HG03159 (cell line): ENCODE data around the gene BICD1.

ENCODE experiments used
- ATAC-seq: cut with Tn5 transposase; IDR thresholded peaks from one replicate; pipeline ENCODE4 v1.9.1; 2021; ENCODE audit warnings: mild to moderate bottlenecking, moderate library complexity; ENCODE audit not compliant: unreplicated experiment

The BICD1 gene

DNA sequence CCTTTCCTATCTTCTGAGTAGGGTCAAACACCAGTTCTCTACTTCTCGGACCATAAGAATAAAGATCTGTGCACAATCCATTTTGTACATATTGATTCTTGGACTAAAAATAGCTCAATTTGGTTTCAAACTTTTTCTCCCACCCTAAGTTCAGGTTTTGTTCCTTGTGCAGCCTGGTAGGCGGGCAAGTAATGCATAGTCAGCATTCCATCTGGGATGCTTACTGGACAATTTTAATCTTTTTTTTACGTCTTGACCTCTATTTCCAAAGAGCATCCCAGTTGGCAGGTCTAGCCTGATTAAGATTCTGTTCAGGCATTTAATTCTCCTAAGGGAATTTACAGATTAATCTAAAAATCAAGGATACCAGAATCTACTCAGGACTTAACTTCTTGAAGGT, 126.9 kb downstream of the BICD1 start:
- ATAC-seq, result no peak

- no peak for ATAC-seq
Measured at GRCh38 chr12:32235251-32235650, 128.6 kb downstream of the BICD1 start.

- ATAC-seq, result no peak
Measured at GRCh38 chr12:32240162-32240561, 133.5 kb downstream of the BICD1 start.

- no peak for ATAC-seq
Measured at GRCh38 chr12:32240831-32241230, 134.2 kb downstream of the BICD1 start.

DNA sequence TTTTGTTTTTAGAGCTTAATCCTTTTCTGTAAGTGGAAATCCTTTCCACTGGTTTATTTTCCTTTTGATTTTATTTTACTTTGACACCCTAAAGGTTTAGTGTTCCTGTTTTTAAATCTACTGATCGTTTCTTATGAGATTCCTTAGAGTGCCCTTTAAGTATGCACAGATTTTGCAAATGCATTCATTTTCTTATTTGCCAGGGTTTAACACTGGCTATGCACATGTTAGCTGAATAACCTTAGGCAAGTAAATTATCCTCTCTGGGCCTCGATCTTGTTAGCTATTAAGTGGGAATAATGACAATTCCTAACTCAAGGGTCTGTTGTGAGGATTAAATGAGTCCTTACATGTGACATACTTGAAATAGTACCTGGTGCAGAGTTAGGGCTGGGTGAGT, 136.0 kb downstream of the BICD1 start:
- no peak for ATAC-seq

- ATAC-seq, result no peak
Measured at GRCh38 chr12:32248441-32249140, 141.9 kb downstream of the BICD1 start.

DNA sequence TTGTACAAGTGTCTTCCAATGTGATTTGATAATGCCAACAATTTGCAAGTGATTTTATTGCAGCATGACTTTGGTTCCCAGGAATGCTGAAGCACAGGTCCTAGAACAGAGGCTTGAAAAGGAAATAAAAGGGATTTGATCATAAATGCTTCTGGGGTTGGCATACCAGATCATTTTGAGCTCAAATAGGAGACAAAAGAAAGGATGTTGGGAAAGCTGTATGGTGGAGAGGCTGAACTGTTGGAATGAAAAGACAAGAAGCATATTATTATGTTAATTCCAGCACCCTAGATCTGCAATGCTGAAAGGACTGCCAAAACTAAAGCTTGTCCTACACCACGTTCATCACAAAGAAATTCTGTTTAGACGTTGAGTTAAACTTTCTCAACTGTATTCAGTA, 143.1 kb downstream of the BICD1 start:
- no peak for ATAC-seq

- peak; percentile 77 for ATAC-seq
Measured at GRCh38 chr12:32252199-32253073, 145.8 kb downstream of the BICD1 start.

GRCh38 chr12:32253154-32253790, 146.6 kb downstream of the BICD1 start:
- no peak for ATAC-seq

- no peak for ATAC-seq
Measured at GRCh38 chr12:32254260-32254956, 147.8 kb downstream of the BICD1 start.

DNA sequence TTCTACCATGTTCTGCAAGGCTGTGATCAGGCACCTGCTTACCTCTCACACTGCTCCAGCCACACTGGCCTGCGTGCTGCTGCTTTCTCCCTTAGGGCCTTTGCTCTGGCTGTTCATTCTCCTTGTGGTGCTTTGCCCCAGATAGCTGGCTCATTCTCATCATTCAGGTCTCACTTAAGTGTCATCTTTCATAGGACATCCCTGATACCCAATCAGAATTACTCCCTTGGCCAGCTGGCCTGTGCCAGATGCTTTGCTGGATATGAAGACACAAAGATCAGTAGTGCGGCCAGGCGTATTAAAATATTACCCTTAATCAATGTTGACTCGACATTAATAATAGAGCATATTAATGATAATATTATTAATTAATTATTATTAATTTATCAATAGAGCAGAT, 148.9 kb downstream of the BICD1 start:
- ATAC-seq, result no peak

DNA sequence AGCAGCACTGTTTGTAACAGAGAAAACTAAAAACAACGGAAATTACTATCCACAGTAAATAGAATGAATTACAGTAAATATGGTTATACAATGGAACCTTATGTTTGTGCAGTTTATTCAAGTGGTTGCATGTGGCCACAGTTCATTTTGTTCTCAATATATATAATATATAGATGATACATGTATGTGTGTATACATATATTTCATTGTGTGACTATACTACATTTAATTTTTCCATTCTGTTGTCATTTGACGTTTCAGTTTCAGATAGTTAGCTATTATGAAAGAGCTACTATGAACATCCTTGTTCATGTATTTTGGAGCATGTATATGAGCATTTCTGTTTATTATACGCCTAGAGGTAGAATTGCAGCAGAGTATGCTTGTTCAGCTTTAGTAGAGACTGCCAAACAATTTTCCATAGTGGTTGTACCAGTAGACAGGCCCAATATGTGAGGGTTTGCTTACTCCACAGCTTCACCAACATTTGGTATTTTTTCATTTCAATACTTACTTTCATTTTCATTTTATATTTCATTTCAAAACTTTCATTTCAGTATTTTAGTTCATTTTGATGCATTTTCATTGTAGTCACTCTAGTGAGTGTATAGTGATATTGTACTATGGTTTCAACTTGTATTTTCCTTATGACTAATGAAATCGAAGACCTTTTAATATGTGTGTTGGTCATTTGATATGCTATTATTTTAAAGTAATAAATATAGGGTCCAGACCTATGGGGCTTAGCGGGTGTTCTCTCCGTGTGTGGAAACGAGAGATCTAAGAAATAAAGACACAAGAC, 151.2 kb downstream of the BICD1 start:
- no peak for ATAC-seq

GRCh38 chr12:32260696-32261095, 154.0 kb downstream of the BICD1 start:
- ATAC-seq, result no peak

- no peak for ATAC-seq
Measured at GRCh38 chr12:32261638-32262037, 155.0 kb downstream of the BICD1 start.

GRCh38 chr12:32264961-32265360, 158.3 kb downstream of the BICD1 start:
- ATAC-seq, result peak; percentile 75

DNA sequence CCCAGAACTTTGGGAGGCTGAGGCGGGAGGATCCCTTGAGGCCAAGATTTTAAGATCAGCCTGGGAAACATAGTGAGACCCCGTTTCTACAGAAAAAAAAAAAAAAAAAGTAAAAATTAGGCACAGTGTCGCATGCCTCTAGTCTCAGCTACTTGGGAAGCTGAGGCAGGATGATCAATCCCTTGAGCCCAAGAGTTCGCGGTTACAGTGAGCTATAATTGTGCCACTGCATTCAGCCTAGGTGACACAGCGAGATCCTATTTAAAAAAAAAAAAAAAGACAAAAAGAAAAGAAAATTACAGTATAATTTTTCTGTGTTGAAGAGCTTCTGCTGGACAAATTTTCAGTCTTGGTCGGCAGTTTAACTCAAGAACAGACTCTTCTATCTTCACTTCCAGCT, 158.8 kb downstream of the BICD1 start:
- ATAC-seq, result no peak

DNA sequence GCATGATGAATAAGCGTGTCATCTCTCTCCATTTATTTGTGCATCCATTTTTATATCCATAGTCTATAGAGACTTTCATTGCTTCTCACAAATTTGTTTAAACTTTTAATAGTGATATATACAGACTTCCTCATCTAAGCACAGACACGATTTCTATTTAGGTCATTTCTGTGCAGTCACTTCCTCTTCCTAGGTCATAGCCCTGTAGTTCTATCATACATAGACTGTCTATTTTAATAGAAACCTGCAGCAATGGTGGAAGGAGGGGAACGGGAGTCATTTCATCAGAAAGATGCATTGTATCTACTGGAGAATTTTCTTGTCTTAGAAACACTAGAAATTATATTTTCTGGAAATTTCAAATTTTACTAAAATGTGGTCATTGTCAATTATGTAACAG, 159.3 kb downstream of the BICD1 start:
- ATAC-seq, result peak; percentile 77

GRCh38 chr12:32266756-32267155, 160.1 kb downstream of the BICD1 start:
- no peak for ATAC-seq

GRCh38 chr12:32270818-32271710, 164.4 kb downstream of the BICD1 start:
- ATAC-seq, result no peak
